Hematopoietic multipotent progenitor cell treated with erythropoietin and hydrocortisone succinate and interleukin-3 and kit ligand, for 17 days (in vitro differentiated cells): Measurements from ENCODE around the gene CRYL1.

Experiments used
- DNase-seq: peaks from one replicate; pipeline ENCODE4 v3.0.0-alpha.2; 2015; ENCODE audit warnings: low spot score

Gene CRYL1

DNA sequence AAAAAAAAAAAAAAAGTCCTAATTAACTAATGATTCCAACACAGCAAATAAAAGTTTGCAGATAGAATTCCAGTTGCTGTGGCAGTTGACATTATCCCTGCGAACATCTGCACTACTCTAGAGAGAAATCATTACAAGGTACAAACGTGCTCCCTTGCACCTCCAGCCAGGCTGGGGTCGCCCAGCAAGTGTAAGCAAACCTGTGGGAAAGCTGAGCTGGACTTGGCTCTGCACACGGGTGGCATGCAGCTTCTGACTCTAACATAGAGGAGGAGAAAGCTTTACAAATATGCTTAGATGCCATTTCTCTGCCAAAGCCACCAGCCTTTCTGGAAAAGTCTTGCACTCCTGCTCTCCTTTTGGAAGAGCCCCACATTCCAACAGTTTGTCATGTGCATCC, 103.3 kb downstream of the CRYL1 start:
- no peak for DNase-seq

DNA sequence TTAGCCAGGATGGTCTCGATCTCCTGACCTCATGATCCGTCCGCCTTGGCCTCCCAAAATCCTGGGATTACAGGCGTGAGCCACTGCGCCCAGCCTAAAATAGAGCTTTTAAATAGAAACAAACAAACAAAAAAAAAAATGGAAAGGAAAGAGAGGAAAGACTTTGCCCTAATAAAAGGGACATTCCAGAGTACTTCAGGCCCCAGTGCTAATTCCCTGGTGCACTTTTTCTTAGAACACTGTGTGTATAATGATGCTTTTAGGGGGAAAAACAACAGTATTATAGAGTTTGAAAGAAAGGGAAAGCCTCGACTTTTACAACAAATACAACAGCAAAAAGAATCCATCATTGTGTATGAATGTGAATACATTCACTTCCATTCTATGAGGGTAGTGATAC, 104.7 kb downstream of the CRYL1 start:
- DNase-seq: no peak

GRCh38 chr13:20418953-20419352, 106.7 kb downstream of the CRYL1 start:
- no peak for DNase-seq

DNA sequence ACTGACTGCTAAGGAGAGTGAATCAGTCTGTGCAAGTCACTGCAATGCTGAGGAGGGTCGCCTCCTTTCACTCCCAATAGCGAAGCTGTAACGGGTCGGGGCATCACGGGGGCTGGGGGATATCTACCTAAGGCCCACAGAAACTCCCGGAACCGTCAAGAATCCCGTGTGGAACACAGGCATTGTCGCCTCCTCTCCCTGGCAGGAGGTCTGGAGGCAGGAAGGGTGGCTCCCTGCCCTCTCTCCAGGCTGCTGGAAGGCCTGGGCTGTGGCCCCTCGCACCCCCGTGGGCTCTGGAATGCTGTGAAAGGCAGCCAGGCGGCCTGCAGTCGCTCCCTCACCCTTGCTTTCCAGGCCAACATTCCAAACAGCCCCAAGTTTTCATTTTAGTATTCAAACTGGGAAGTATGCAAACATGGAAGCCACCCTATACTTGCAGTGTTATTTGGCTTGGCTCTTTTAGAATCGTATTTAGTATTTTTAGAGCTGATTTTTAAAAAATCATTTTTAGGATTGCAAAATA, 109.4 kb downstream of the CRYL1 start:
- no peak for DNase-seq

DNA sequence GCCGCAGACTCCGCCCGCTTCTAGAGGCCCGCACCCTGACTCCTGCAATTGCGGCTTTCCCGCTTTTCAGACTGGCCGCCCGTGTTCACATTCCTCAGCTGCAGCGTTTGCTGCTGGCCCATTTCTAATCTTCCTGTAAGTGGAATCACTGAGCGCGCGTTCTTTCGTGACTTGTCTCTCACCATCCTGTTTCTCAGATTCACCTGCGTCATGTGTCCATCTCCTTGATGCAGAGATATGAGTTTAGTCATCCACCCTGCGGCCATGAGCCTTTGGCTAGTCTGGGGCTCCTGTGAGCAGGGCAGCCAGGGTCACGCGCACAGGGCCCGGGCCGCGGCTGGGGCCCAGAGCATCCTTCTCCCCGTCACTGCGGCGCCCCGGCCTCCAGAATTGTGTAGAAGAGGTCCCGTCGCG, 110.0 kb downstream of the CRYL1 start:
- no peak for DNase-seq

- no peak for DNase-seq
Observed at GRCh38 chr13:20415306-20415679, 110.4 kb downstream of the CRYL1 start.

DNA sequence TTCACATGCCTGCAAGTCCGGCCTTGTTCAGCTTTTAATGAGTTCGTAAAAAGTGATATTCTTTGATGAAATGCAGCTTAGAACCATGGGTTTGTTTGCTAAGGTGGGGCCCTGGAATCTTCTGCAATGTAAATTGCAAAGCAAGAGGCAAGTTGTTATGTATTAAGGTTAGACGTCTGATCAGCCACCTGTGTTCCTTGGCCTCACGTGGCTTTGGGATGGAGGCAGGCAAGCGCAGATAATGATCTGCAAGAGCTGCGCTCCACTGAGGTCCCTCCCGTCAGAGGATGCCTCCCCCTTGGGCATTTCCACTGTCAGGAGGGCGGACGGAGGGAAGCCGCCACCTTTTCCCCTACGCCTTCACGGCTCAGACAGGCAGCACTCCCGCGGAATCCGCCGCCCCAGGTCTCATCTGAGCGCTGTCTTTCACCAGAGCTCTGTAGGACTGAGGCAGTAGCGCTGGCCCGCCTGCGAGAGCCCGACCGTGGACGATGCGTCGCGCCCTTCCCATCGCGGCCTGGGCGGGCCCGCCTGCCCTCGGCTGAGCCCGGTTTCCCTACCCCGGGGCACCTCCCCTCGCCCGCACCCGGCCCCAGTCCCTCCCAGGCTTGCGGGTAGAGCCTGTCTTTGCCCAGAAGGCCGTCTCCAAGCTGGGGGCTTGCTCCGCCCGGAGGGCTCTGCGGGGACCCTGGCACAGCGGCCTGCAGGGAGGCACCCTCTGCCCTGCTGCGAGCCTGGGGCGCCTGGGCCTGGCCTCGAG, 110.9 kb downstream of the CRYL1 start:
- no peak for DNase-seq

DNA sequence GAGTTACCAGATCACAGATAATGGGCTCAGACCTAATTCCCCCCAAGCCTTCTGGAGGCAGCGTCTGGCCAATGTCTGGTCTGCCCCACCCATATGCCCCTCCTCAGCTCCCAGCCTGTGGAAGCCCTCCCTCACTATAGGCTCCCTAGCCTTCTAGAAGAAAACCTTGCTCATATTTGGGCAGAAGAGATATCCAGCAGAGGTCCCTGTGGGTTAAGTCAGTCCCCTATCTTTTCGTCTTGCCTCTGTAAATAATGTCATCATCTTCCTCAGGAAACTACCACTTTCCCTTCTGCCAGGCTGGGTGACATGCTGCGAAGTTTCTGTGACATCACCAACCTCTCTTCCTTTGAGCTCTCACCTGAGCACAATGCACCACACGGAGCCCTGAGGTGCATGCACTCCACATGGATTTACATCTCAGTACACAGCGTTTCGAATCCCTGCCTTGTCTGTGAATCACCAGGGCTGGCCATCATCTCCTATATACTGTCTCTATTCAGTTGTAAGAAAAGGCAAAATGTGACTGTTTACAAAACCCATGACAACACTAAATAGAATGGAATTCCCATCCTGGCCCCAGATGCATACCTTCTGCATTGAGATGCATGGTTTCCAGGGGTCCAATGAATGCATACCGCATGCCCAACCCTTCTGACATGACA, 112.8 kb downstream of the CRYL1 start:
- DNase-seq: no peak

DNA sequence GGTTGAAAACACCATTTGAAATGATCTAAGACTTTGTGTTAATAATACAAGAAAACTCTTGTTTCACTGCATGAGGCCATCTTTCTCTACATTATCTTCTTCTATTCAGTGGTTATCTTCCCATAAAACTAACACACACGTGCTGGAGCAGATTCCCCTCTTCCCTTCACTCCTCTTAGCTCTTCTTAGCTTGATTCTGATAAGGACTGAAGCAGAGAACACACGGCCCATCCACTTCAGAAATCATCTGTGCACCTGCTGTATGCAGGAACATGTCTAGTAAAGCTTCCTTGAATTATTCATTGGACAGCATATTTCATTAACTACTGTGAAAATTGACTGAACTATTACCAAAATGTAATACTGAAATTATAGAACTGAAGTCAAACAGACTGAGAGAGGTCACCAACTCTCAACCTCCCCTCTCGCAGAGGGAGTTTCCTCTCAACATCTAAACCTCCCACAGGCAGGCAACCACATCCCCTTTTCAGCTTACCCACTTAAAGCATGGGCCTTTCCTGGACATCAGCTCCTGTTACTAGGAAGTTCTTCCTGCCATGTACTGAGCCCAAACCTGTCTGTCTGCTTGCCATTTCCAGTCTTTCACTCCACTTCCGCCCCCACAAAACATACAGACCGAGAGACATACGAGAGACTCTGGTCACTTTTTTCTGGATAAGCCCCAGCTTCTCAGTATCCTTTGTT, 113.9 kb downstream of the CRYL1 start:
- DNase-seq: no peak

GRCh38 chr13:20410726-20411125, 114.9 kb downstream of the CRYL1 start:
- no peak for DNase-seq

DNA sequence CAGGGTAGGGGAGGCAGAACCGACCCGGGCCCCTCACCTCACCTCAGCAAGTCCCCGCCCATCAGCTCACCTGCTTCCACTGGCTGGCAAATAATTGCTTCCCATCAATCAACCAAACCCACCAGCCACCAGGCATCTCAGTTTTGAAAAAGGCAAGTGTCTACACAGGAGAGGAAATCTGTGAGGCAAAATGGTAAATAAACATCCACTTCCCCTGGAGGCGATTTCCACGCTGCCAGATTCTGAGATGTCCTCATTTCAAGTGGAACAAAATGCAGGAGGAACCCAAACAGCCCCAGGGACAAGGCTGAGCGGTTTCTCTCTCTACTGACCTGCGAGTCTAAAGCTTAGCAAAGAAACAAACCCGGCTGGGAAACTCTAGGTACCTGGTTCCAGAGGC, 117.5 kb downstream of the CRYL1 start:
- DNase-seq: no peak

- DNase-seq: no peak
Observed at GRCh38 chr13:20407759-20408158, 117.9 kb downstream of the CRYL1 start.

DNA sequence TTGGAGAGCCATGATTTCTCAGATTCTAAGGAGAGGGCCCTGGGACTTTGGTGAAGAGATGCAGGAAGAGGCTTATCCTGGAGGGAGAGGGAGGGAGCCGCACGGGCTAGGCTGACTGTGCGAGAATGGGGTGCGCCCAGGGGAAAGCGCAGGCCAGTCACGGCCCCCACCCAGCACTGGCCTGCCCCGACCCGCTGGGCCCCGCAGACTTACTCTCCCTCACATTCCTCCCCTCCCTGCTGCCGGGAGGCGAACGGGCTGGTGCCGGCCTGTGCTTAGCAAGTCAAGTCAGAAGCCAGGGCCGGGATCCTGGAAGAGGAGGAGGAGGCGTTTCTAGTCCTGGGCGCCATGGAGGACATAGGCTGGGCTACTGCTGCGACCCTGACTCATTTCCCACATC, 120.0 kb downstream of the CRYL1 start:
- no peak for DNase-seq

- DNase-seq: no peak
Observed at GRCh38 chr13:20404488-20405222, 121.0 kb downstream of the CRYL1 start.

- no peak for DNase-seq
Observed at GRCh38 chr13:20403826-20404225, 121.8 kb downstream of the CRYL1 start.

DNA sequence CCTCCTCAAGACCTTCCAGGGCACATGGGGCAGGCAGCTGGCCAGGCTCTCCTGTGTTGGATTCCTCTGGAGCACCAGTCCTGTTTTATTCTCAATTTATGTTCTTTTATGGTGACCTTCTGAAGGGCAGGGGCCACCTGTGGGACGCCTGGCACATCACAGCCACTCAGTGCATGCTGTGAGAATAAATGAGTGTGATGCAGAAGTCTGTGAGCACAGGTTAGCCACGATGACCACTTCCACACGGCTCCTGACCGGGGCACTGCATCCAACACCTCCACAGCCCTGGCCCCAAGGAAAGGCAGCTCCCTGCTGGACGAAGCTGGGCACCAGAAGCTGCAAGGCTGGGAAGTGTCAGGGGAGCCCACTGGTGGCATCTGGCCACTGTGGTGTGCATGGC, 122.8 kb downstream of the CRYL1 start:
- DNase-seq: no peak

DNA sequence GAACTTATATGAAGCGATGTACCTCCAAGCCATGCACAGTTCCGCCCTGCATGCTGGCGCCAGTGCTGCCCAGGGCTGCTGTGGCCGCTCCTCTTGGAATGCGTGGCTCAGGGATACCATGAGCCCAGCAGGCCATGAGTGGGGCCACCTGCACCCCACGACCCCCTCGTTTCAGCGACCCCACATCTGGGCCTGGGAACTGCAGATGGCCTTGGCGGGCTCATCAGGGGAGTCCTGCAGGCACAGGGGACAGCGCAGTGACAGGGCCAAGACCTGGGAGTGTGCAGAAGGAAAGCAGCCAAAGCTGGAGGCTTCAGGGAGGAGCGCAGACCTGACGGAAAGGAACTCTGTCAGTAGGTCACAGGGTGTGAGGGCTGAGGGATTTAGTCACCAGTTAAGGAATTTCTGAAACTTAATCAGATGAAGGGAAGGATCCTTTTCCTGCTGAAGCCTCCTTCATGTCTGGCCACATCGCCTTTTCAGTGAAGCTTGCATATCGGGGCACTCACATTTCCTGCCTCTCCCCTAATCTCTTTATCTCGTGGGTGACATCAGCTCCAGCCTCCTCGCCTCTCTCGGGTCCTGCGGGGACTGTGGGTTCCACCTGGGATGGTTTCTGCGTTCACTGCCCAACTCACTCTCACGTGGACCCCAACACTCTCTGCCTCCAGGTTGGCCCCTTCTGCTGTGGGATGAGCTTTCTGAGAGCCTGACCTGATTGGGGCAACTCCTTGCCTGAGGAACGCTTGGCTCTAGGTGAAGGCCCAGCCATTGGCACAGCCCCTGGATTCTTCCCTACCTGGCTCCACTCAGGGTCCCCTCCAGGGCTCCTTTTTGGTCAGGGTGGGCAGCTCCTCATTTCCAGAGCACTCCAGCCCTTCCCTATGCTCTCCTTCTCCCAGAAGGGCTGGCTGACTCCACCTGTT, 123.5 kb downstream of the CRYL1 start:
- no peak for DNase-seq

DNA sequence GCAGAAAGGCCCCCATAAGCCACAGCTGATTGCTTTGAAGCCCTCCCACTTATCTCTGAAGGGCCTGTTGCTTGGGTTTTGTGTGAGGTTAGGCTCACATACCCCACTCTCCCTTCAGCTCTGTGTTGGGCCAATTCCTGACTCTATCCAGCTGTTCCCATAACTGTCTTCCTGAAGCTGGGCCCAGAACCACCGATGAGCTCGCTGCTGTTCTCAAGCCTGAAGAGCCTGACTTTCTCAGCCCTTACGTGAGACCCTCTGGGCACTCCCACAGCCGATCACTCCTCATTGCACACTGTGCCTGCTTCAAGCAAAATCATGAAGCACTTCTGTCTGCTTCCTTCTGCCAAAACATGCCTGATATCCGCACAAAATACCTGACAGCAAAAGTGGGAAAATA, 124.1 kb downstream of the CRYL1 start:
- no peak for DNase-seq

DNA sequence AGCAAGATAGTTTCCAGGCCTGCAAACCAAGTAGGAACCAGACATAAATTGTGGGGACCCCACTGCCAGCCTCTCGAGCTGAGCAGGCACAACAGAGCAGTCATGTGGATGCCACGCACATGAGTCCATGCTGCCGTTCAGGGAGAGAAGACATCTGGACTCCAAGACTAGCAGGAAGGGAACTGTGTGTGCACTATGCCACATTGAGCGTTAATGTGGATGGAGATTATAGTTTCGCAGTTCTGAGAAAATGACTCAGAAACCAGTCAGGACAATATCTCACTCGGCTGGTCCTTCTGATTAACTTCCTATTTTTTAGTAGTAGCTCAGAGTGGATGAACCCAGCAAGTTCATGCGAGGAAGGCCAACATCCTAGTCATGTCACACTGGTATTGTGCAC, 124.9 kb downstream of the CRYL1 start:
- DNase-seq: no peak

- no peak for DNase-seq
Observed at GRCh38 chr13:20399961-20400360, 125.7 kb downstream of the CRYL1 start.

- DNase-seq: no peak
Observed at GRCh38 chr13:20399515-20399914, 126.1 kb downstream of the CRYL1 start.
